ENCODE results near the gene PLXNC1.

The PLXNC1 gene

DNA sequence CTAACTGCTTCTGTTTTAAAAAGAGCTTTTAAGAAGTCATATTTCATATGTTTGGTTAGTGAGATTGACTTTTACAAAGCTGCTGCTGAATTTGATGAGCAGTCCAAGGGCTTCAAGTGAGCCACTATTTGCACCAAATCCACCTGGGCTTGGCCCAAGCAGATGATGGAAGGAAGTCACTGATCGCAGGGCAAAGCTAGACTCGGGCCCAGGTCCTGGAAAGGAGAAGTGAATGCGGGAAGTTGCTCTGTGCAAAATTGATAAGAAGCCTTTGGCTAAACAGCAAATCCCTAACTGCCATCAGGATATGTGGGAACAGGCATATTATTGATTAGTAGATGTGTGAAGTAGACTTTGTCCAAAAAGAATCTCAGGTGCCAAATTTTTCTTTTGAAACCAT is 30.5 kb downstream of the PLXNC1 start:
- in situ Hi-C loops (cut with HindIII; ENCODE audit: low pct_ligation_motif_present, low sequenced_read_pairs), result no loop called here
- no peak for DNase-seq
- H3K4me3 ChIP-seq (ENCODE audit: low read depth, low read length), result no peak overlapping the region
- H3K27me3 ChIP-seq (replicated peaks), result no peaks in the 10 kb centered on the region
- H3K27ac ChIP-seq, result no peak overlapping the region
- no peaks in the 10 kb centered on the region for H3K36me3 ChIP-seq (replicated peaks)
- TF ChIP-seq, protein P1, sequence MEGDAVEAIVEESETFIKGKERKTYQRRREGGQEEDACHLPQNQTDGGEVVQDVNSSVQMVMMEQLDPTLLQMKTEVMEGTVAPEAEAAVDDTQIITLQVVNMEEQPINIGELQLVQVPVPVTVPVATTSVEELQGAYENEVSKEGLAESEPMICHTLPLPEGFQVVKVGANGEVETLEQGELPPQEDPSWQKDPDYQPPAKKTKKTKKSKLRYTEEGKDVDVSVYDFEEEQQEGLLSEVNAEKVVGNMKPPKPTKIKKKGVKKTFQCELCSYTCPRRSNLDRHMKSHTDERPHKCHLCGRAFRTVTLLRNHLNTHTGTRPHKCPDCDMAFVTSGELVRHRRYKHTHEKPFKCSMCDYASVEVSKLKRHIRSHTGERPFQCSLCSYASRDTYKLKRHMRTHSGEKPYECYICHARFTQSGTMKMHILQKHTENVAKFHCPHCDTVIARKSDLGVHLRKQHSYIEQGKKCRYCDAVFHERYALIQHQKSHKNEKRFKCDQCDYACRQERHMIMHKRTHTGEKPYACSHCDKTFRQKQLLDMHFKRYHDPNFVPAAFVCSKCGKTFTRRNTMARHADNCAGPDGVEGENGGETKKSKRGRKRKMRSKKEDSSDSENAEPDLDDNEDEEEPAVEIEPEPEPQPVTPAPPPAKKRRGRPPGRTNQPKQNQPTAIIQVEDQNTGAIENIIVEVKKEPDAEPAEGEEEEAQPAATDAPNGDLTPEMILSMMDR (IDR thresholded peaks at IDR 0.05; ENCODE audit: low read depth, low read length, missing control alignments), result no peak

DNA sequence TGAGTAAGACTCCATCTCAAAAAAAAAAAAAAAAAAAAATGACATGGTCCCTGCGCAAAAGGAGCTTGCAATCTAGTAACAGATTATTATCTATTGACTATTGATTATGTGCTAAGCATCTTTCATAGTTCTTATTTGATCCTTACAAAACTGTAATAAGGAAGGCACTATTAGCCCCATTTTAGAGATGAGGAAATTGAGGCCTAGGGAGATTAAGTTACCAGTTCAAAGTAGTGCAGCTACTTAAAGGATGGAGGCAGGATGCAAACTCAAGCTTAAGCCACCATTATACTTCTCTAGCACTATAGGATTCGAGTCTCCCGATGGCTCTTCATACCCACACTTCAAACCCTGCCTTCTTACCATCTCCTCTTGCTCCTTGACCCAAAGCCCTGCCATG is 31.3 kb downstream of the PLXNC1 start:
- TF ChIP-seq, protein P1 (IDR thresholded peaks at IDR 0.05; ENCODE audit: low read depth, low read length, missing control alignments), result no peak
- in situ Hi-C loops (cut with HindIII; ENCODE audit: low pct_ligation_motif_present, low sequenced_read_pairs), result no loop called here
- no peaks in the 10 kb centered on the region for H3K27me3 ChIP-seq (replicated peaks)
- DNase-seq, result no peak
- no peaks in the 10 kb centered on the region for H3K36me3 ChIP-seq (replicated peaks)
- no peak overlapping the region for H3K4me3 ChIP-seq (ENCODE audit: low read depth, low read length)
- no peak overlapping the region for H3K27ac ChIP-seq

DNA sequence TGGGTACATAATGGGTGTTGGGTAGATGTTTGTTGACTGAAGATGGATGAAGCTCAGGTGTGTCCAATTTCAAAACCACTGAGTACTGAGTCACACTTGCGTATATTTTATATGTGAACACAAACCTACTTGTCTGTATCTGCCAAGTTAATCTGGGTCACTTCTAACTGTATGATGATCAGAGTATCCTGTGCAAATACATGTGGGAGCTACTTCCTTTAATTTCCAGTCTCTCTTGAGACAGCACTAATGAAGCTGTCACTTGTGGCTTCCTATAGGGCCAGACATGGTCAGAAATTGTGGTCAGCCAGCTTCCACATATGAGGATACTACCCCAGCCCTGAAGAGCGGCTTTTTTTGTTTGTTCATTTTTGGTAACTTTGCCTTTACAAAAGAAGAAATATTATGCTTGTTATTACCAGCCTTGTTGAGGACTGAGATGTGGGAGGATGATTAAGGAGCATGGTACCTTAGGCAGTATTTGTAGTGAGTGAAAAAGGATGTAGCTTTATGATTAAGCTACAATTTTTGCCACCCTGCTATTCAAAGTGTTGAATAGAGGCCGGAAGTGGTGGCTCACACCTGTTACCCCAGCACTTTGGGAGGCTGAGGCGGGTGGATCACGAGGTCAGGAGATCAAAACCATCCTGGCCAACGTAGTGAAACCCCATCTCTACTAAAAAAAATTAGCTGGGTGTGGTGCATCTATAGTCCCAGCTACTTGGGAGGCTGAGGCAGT is 32.4 kb downstream of the PLXNC1 start:
- in situ Hi-C loops (cut with HindIII; ENCODE audit: low pct_ligation_motif_present, low sequenced_read_pairs), result no loop called here
- Histone ChIP-seq H3K4me3 (ENCODE audit: low read depth, low read length) (no peak overlapping the region), H3K36me3 (replicated peaks) (no peaks in the 10 kb centered on the region), H3K27ac (no peak overlapping the region), H3K27me3 (replicated peaks) (no peaks in the 10 kb centered on the region)
- TF ChIP-seq, protein P1 (IDR thresholded peaks at IDR 0.05; ENCODE audit: low read depth, low read length, missing control alignments), result no peak
- no peak for DNase-seq

DNA sequence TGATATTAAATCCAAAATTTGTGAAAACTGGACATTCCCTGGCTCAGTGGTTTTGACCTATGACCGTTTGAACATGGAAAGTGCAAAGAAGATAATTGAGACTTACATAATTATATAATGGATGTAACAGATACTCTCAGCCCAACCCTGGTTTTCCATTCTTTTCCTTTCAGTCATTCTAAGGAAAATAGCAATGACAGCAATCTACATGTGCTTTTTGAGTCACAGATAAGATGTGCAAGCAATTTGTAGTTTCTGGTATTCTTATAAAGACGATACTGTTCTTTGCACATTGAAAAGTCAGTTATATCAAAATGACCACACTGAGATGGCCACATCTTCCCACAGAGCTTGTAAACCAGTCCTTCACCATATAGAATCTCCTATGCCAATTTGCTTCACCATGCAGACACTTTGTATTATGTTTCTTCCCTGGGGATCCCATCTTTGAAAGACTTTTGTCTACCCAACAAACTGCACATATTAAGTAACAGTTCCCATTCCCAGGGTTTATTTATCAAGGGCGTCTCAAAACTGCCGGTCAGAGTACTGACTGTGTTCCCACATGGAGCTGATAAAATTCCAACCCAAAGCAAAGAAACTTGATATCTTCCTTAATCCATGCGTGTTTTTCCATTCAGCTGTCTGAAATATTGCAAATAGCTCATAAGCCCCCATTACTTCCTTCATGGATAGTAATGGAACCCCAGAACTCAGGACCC is 34.8 kb downstream of the PLXNC1 start:
- in situ Hi-C loops (cut with HindIII; ENCODE audit: low pct_ligation_motif_present, low sequenced_read_pairs), result no loop called here
- no peaks in the 10 kb centered on the region for H3K36me3 ChIP-seq (replicated peaks)
- H3K4me3 ChIP-seq (ENCODE audit: low read depth, low read length), result no peak overlapping the region
- TF ChIP-seq, protein P1 (IDR thresholded peaks at IDR 0.05; ENCODE audit: low read depth, low read length, missing control alignments), result no peak
- H3K27ac ChIP-seq, result peak overlapping the region; percentile 45
- H3K27me3 ChIP-seq (replicated peaks), result no peaks in the 10 kb centered on the region
- DNase-seq, result no peak

DNA sequence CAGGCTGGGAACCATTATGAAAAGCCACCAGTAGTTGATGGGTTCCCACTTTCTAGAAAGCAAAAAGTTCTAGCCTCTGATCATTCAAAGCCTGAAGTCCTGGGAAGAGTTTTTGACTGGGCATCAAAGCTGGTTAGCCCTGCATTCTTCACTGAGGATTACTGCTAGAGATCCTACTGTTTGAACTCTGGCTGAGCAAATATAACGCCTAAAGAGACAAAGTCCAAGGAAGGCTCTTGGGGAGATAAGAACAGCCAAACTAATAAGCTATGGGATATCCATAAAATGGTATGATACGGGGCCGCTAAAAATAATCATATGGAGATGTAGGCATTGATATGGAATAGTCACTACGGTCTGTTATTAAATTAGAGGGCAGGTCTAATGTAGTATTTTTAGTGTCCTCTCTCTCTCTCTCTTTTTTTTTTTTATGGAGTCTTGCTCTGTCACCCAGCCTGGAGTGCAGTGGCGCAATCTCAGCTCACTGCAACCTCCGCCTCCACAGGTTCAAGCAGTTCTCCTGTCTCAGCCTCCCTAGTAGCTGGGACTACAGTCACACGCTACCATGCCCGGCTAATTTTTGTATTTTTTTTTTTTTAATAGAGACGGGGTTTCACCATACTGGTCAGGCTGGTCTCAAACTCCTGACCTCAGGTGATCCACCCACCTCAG is 35.5 kb downstream of the PLXNC1 start:
- in situ Hi-C loops (cut with HindIII; ENCODE audit: low pct_ligation_motif_present, low sequenced_read_pairs), result no loop called here
- TF ChIP-seq, protein P1 (IDR thresholded peaks at IDR 0.05; ENCODE audit: low read depth, low read length, missing control alignments), result no peak
- H3K27ac ChIP-seq, result no peak overlapping the region

More for the DNA sequence above, 35.5 kb downstream of the PLXNC1 start:
- H3K4me3 ChIP-seq (ENCODE audit: low read depth, low read length), result no peak overlapping the region
- DNase-seq, result no peak
- no peaks in the 10 kb centered on the region for H3K36me3 ChIP-seq (replicated peaks)
- H3K27me3 ChIP-seq (replicated peaks), result no peaks in the 10 kb centered on the region
